T-helper 2 cell treated with Interferon-gamma antibody and Interleukin-4, amounts not matched to agents 5 μg/mL and 100 μg/mL, for 36 hours (primary cell): Measurements from ENCODE around the gene XBP1.
A peak's percentile ranks its signal among the peaks of the same experiment; 100 is the strongest.
"Not testable (repeated sequence)": the region's sequence is repeated elsewhere in the genome, so short reads cannot be mapped to it uniquely, and the experiment has no call there.

Source experiments
- DNase-seq: peaks from one replicate; pipeline ENCODE4 v3.0.0; 2021; ENCODE audit warnings: low spot score
- H3K27ac Mint-ChIP-seq: one replicate; pipeline ENCODE4 v1.8.0; 2021; ENCODE audit warnings: mild to moderate bottlenecking, mixed read lengths
- H3K27me3 Mint-ChIP-seq: one replicate; pipeline ENCODE4 v1.8.0; 2021; ENCODE audit warnings: low read depth, mixed read lengths
- H3K36me3 Mint-ChIP-seq: one replicate; pipeline ENCODE4 v1.8.0; 2021; ENCODE audit warnings: low read depth, mixed read lengths
- H3K4me1 Mint-ChIP-seq: one replicate; pipeline ENCODE4 v1.8.0; 2021; ENCODE audit warnings: low read depth, mixed read lengths
- H3K4me3 Mint-ChIP-seq: one replicate; pipeline ENCODE4 v1.8.0; 2022; ENCODE audit warnings: mild to moderate bottlenecking, moderate library complexity, mixed read lengths
- H3K9me3 Mint-ChIP-seq: one replicate; pipeline ENCODE4 v1.8.0; 2021; ENCODE audit warnings: mixed read lengths

XBP1 gene

GRCh38 chr22:28826921-28827320 is 26.6 kb upstream of the XBP1 start:
- Mint-ChIP-seq H3K4me1 (peaks cover 41% of the 10 kb centered on the region), H3K4me3 (no peak overlapping the region), H3K36me3 (peaks cover 51% of the 10 kb centered on the region), H3K27me3 (no peaks in the 10 kb centered on the region), H3K27ac (no peak overlapping the region), H3K9me3 (no peaks in the 10 kb centered on the region)
- no peak for DNase-seq

GRCh38 chr22:28826430-28826829 is 26.1 kb upstream of the XBP1 start:
- Mint-ChIP-seq H3K36me3 (peaks cover 53% of the 10 kb centered on the region), H3K4me1 (peaks cover 46% of the 10 kb centered on the region)
- H3K9me3 Mint-ChIP-seq, H3K27ac Mint-ChIP-seq, H3K4me3 Mint-ChIP-seq, H3K27me3 Mint-ChIP-seq, DNase-seq: not testable (repeated sequence)

- not testable (repeated sequence) for H3K9me3 Mint-ChIP-seq, DNase-seq, H3K4me3 Mint-ChIP-seq, H3K27me3 Mint-ChIP-seq, H3K27ac Mint-ChIP-seq
- peaks cover 51% of the 10 kb centered on the region for H3K36me3 Mint-ChIP-seq
- peaks cover 50% of the 10 kb centered on the region for H3K4me1 Mint-ChIP-seq
These were observed 24.1 kb upstream of the XBP1 start for GRCh38 chr22:28824455-28824854.

GRCh38 chr22:28822930-28823551 is 22.7 kb upstream of the XBP1 start:
- no peaks in the 10 kb centered on the region for H3K9me3 Mint-ChIP-seq
- no peaks in the 10 kb centered on the region for H3K27me3 Mint-ChIP-seq
- H3K4me1 Mint-ChIP-seq: peaks cover 58% of the 10 kb centered on the region
- H3K27ac Mint-ChIP-seq: peak overlapping the region; percentile 93
- peak; percentile 27 for DNase-seq
- peaks cover 48% of the 10 kb centered on the region for H3K36me3 Mint-ChIP-seq
- H3K4me3 Mint-ChIP-seq: peak overlapping the region; percentile 71

- H3K4me3 Mint-ChIP-seq: peak overlapping the region; percentile 71
- peak overlapping the region; percentile 52 for H3K27ac Mint-ChIP-seq
These were observed 21.1 kb upstream of the XBP1 start for GRCh38 chr22:28821452-28821851.

GRCh38 chr22:28820885-28821284 is 20.5 kb upstream of the XBP1 start:
- Mint-ChIP-seq H3K27ac (no peak overlapping the region), H3K4me3 (no peak overlapping the region), H3K9me3 (no peaks in the 10 kb centered on the region), H3K4me1 (peaks cover 60% of the 10 kb centered on the region), H3K36me3 (peaks cover 41% of the 10 kb centered on the region), H3K27me3 (no peaks in the 10 kb centered on the region)
- DNase-seq: no peak

More at GRCh38 chr22:28821452-28821851, 21.1 kb upstream of the XBP1 start:
- DNase-seq: no peak
- Mint-ChIP-seq H3K36me3 (peaks cover 45% of the 10 kb centered on the region), H3K4me1 (peaks cover 62% of the 10 kb centered on the region), H3K9me3 (no peaks in the 10 kb centered on the region), H3K27me3 (no peaks in the 10 kb centered on the region)

- Mint-ChIP-seq H3K27ac (peak overlapping the region; percentile 63), H3K36me3 (peaks cover 41% of the 10 kb centered on the region), H3K27me3 (no peaks in the 10 kb centered on the region), H3K9me3 (no peaks in the 10 kb centered on the region), H3K4me3 (peak overlapping the region; percentile 50), H3K4me1 (peaks cover 70% of the 10 kb centered on the region)
- no peak for DNase-seq
These were observed 19.1 kb upstream of the XBP1 start for GRCh38 chr22:28819253-28820096.

- Mint-ChIP-seq H3K9me3 (no peaks in the 10 kb centered on the region), H3K27ac (peak overlapping the region; percentile 74), H3K4me1 (peaks cover 77% of the 10 kb centered on the region), H3K4me3 (peak overlapping the region; percentile 50), H3K27me3 (no peaks in the 10 kb centered on the region), H3K36me3 (peaks cover 49% of the 10 kb centered on the region)
- DNase-seq: no peak
These were observed 17.8 kb upstream of the XBP1 start for GRCh38 chr22:28817919-28818859.

GRCh38 chr22:28817064-28817463 is 16.7 kb upstream of the XBP1 start:
- H3K4me3 Mint-ChIP-seq: no peak overlapping the region
- H3K27ac Mint-ChIP-seq: no peak overlapping the region
- H3K4me1 Mint-ChIP-seq: peaks cover 76% of the 10 kb centered on the region
- no peak for DNase-seq
- no peaks in the 10 kb centered on the region for H3K9me3 Mint-ChIP-seq
- H3K27me3 Mint-ChIP-seq: no peaks in the 10 kb centered on the region
- peaks cover 54% of the 10 kb centered on the region for H3K36me3 Mint-ChIP-seq

- Mint-ChIP-seq H3K36me3 (peaks cover 48% of the 10 kb centered on the region), H3K9me3 (no peaks in the 10 kb centered on the region), H3K4me1 (peaks cover 73% of the 10 kb centered on the region), H3K27me3 (no peaks in the 10 kb centered on the region), H3K4me3 (no peak overlapping the region), H3K27ac (no peak overlapping the region)
- no peak for DNase-seq
These were observed 15.4 kb upstream of the XBP1 start for GRCh38 chr22:28815729-28816128.

GRCh38 chr22:28815111-28815510 is 14.7 kb upstream of the XBP1 start:
- DNase-seq: no peak

GRCh38 chr22:28813772-28814518 is 13.6 kb upstream of the XBP1 start:
- Mint-ChIP-seq H3K9me3 (no peaks in the 10 kb centered on the region), H3K36me3 (peaks cover 52% of the 10 kb centered on the region), H3K4me1 (peaks cover 77% of the 10 kb centered on the region), H3K4me3 (peak overlapping the region; percentile 45), H3K27ac (peak overlapping the region; percentile 45), H3K27me3 (no peaks in the 10 kb centered on the region)
- no peak for DNase-seq

More at GRCh38 chr22:28815111-28815510, 14.7 kb upstream of the XBP1 start:
- H3K36me3 Mint-ChIP-seq: peaks cover 51% of the 10 kb centered on the region
- peaks cover 77% of the 10 kb centered on the region for H3K4me1 Mint-ChIP-seq
- no peaks in the 10 kb centered on the region for H3K9me3 Mint-ChIP-seq
- H3K4me3 Mint-ChIP-seq: peak overlapping the region; percentile 21
- no peaks in the 10 kb centered on the region for H3K27me3 Mint-ChIP-seq
- H3K27ac Mint-ChIP-seq: peak overlapping the region; percentile 52

GRCh38 chr22:28812516-28812915 is 12.1 kb upstream of the XBP1 start:
- Mint-ChIP-seq H3K36me3 (peaks cover 58% of the 10 kb centered on the region), H3K4me1 (peaks cover 69% of the 10 kb centered on the region), H3K4me3 (peak overlapping the region; percentile 86), H3K9me3 (no peaks in the 10 kb centered on the region), H3K27ac (peak overlapping the region; percentile 94), H3K27me3 (no peaks in the 10 kb centered on the region)
- DNase-seq: no peak
